Neural crest cell (in vitro differentiated cells): ENCODE results near the gene SLC44A4. TPM values are rescaled to one million over a fixed set of nuclear protein-coding genes. Genes with fewer than 3 reads are reported as not detected.
"Not testable (repeated sequence)": the region's sequence is repeated elsewhere in the genome, so short reads cannot be mapped to it uniquely, and the experiment has no call there.

ENCODE experiments used
- DNase-seq: peaks from one replicate; pipeline ENCODE4 v3.0.0; 2021; ENCODE audit warnings: low read depth, mixed read lengths, low spot score
- H3K27ac Mint-ChIP-seq: one replicate; pipeline ENCODE4 v1.8.0; 2021; ENCODE audit warnings: mild to moderate bottlenecking, mixed read lengths; ENCODE audit not compliant: unreplicated experiment
- H3K27me3 Mint-ChIP-seq: 2 replicates; pipeline ENCODE4 v1.8.0; 2021; ENCODE audit warnings: low read depth, mild to moderate bottlenecking, mixed read lengths
- H3K36me3 Mint-ChIP-seq: 2 replicates; pipeline ENCODE4 v1.8.0; 2021; ENCODE audit warnings: low read depth, mild to moderate bottlenecking, mixed read lengths
- H3K4me1 Mint-ChIP-seq: 2 replicates; pipeline ENCODE4 v1.8.0; 2021; ENCODE audit warnings: mixed read lengths
- H3K4me3 Mint-ChIP-seq: one replicate; pipeline ENCODE4 v1.8.0; 2021; ENCODE audit warnings: mild to moderate bottlenecking, mixed read lengths
- H3K9me3 Mint-ChIP-seq: 2 replicates; pipeline ENCODE4 v1.8.0; 2021; ENCODE audit warnings: mixed read lengths
- CTCF ChIP-seq: fragments of 200-600 bp; sonication (generic); conservative IDR thresholded peaks from 2 replicates; pipeline ENCODE4 v1.5.0; 2021; ENCODE audit warnings: antibody characterized with exemption, mild to moderate bottlenecking
- total RNA-seq: library from RNA; stranded (reverse); gene quantifications from 2 replicates; pipeline ENCODE4 v1.2.1, GENCODE V29; 2021

Gene SLC44A4
- total RNA-seq, 1 donor from 2014 or later: 0.84 TPM

GRCh38 chr6:31822036-31822821 is 56.6 kb downstream of the SLC44A4 start:
- peaks cover 10% of the 10 kb centered on the region for H3K36me3 Mint-ChIP-seq
- peak overlapping the region; percentile 90 for H3K4me3 Mint-ChIP-seq
- no peaks in the 10 kb centered on the region for H3K9me3 Mint-ChIP-seq
- no peaks in the 10 kb centered on the region for H3K27me3 Mint-ChIP-seq
- DNase-seq: no peak
- no peak for TF ChIP-seq CTCF
- H3K4me1 Mint-ChIP-seq: peaks cover 55% of the 10 kb centered on the region
- H3K27ac Mint-ChIP-seq: peak overlapping the region; percentile 96

DNA sequence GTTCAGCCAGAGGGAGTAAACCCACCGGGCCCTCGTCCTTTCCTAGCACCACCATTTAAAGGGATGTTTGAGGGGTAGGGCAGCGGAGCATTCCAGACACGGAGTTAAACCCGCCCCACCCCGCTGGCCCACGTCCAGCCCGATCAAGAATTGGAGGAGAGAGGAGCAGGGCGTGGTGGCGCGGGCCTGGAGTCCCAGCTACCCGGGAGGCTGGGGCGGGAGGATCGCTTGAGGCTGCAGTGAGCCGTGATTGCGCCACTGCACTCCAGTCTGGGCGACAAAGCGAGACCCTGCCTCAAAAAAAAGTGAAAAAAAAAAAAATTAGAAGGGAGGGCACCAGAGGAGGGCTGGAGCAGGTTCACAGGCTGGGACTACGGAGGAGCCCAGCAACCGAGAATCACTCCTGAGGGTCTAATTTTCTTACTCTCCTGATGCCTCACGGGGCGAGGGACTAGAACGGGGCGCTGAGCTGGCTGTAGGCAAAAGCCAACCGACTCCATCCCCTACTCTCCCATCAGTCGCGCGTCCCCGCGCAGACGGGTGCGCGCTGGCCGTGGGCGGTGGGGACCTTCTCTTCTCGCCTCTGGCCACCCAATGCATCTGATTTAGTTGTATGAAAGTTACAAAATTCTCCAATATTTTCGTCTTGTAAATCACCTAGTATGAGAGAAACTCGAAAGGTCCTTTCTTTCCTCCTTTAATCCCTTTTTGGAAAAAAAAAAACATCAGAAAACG is 57.3 kb downstream of the SLC44A4 start:
- Mint-ChIP-seq H3K9me3 (no peaks in the 10 kb centered on the region), H3K36me3 (peaks cover 10% of the 10 kb centered on the region), H3K27me3 (no peaks in the 10 kb centered on the region), H3K27ac (peak overlapping the region; percentile 96), H3K4me3 (peak overlapping the region; percentile 90), H3K4me1 (peaks cover 47% of the 10 kb centered on the region)
- no peak for TF ChIP-seq CTCF
- peak; percentile 48 for DNase-seq

GRCh38 chr6:31820399-31820798 is 58.4 kb downstream of the SLC44A4 start:
- H3K9me3 Mint-ChIP-seq, H3K27me3 Mint-ChIP-seq, DNase-seq, H3K27ac Mint-ChIP-seq: not testable (repeated sequence)
- Mint-ChIP-seq H3K4me3 (peak overlapping the region; percentile 90), H3K4me1 (peaks cover 45% of the 10 kb centered on the region), H3K36me3 (peaks cover 12% of the 10 kb centered on the region)

- Mint-ChIP-seq H3K4me1 (peaks cover 45% of the 10 kb centered on the region), H3K4me3 (peak overlapping the region; percentile 58), H3K27me3 (no peaks in the 10 kb centered on the region), H3K9me3 (no peaks in the 10 kb centered on the region), H3K36me3 (peaks cover 15% of the 10 kb centered on the region), H3K27ac (no peak overlapping the region)
- no peak for DNase-seq
- no peak for TF ChIP-seq CTCF
These were observed 58.9 kb downstream of the SLC44A4 start for GRCh38 chr6:31819871-31820299.

- not testable (repeated sequence) for H3K27ac Mint-ChIP-seq, H3K27me3 Mint-ChIP-seq, H3K9me3 Mint-ChIP-seq, DNase-seq
- Mint-ChIP-seq H3K4me3 (peak overlapping the region; percentile 80), H3K4me1 (peaks cover 57% of the 10 kb centered on the region), H3K36me3 (peaks cover 15% of the 10 kb centered on the region)
These were observed 60.8 kb downstream of the SLC44A4 start for GRCh38 chr6:31817929-31818511.

DNA sequence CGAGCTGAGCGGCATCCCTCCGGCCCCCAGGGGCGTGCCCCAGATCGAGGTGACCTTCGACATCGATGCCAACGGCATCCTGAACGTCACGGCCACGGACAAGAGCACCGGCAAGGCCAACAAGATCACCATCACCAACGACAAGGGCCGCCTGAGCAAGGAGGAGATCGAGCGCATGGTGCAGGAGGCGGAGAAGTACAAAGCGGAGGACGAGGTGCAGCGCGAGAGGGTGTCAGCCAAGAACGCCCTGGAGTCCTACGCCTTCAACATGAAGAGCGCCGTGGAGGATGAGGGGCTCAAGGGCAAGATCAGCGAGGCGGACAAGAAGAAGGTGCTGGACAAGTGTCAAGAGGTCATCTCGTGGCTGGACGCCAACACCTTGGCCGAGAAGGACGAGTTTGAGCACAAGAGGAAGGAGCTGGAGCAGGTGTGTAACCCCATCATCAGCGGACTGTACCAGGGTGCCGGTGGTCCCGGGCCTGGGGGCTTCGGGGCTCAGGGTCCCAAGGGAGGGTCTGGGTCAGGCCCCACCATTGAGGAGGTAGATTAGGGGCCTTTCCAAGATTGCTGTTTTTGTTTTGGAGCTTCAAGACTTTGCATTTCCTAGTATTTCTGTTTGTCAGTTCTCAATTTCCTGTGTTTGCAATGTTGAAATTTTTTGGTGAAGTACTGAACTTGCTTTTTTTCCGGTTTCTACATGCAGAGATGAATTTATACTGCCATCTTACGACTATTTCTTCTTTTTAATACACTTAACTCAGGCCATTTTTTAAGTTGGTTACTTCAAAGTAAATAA is 61.5 kb downstream of the SLC44A4 start:
- H3K9me3 Mint-ChIP-seq, DNase-seq, H3K27me3 Mint-ChIP-seq, H3K27ac Mint-ChIP-seq: not testable (repeated sequence)
- H3K36me3 Mint-ChIP-seq: peaks cover 15% of the 10 kb centered on the region
- H3K4me3 Mint-ChIP-seq: peak overlapping the region; percentile 80
- H3K4me1 Mint-ChIP-seq: peaks cover 50% of the 10 kb centered on the region
